ENCODE data around the gene FRMD4B.

The FRMD4B gene

DNA sequence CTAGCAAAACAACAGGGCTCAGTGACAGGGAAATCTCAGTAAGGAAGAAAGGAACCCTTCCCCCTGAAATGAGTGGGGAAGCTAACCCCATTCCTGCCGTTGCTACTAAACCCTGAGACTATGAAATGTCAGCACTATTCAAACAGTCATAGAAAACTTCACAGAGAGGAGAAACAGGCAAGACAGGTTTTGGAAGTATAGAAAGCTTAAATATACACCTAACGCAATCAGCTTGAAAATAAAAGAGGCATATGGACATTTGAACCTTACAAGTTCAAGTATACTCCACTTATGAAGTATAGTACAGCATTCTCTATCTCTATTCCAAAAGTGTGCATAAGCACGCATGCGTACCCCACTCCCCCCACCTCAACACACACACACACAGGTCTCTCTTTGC is 17.6 kb upstream of the FRMD4B start:
- no peak for DNase-seq

DNA sequence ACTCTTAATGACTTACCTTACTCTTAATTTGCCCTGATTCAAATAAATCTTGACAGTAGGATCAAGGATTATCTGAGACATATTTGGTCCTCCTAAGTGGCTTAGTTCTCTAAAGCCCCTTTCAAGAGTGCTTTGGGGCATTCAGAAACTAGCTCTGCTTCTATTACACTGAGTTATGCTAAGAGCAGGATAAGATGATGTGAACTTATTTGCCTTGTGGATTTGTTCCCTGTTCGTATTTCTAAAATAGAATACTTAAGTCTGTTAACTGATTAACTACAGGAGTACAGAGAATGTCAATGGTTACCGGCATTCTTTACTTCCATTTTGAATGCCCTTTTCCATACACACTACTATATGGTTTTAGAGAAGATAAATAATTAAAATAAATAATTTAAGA is 14.8 kb upstream of the FRMD4B start:
- DNase-seq = peak; percentile 97

DNA sequence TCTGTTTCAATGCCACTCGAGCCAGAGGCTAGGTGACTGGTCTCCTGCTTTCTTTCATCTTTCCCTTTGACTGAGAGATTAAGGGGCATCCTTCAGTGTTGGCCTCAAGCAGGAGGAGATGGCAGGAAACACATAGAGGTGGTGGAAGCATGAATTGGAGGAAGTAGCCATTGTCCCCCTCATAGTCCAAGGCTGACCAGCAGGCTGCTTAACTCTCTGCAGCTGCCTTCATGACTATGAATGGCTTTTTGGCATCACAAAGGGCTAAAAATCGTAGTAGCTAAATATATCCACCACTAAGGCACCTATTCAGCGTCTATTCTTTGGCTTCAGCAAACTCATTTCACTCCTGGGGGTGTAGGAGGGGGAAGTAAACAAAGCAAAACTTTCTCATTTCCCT is 7.0 kb upstream of the FRMD4B start:
- DNase-seq = no peak

DNA sequence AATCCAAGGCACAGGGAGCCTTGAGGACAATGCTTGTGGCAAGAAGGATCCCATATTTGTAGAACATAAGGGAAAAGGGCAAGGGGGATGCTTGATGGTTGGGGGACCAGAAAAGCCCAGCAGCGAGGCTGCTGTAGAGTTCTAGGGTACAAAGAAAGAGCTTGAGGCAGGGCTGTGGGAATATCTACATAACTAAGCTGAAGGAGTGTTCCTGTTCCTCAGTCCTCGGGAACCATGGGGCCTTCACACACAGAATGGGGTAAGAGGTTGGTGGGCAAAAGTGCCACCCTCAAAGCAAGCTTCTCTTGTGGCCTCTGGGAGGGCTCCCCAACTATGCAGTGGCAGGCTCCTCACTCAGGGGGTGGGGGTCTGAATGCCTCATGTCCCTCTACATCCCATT is 6.5 kb upstream of the FRMD4B start:
- no peak for DNase-seq

DNA sequence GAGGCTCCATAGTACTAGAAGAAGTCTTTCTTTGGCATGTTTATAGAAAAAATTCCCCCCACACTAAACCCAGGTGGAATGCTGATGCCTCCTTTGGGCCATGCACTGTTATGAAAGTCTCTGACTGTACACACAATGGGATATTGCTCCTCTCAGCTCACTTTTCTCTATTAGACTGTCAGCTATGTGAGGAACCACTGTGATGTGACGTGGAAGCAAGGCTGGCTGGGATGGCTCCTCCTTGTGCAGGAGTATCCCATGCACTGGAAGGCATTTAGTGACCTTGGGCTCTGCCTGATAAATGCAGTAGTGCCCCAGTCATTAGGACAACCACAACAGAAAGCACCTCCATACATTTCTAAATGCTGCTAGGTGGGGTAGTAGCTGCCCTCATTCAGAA is 5.7 kb upstream of the FRMD4B start:
- DNase-seq = no peak

DNA sequence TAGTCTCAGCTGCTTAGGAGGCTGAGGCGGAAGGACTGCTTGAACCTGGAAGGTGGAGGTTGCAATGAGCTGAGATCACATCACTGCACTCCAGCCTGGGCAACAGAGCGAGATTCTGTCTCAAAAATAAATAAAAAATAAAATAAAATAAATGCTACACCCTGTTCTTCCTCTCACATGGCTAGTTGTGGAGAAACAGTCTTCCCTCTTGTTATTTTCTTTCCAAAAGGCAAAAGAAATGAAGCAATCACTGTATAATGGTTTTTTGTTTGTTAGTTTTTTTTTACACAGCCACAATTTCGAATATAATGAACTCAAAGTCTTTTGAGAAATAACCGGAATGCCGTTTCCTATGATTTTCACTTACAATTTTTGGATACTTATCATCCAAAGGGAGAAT is 4.9 kb upstream of the FRMD4B start:
- no peak for DNase-seq

DNA sequence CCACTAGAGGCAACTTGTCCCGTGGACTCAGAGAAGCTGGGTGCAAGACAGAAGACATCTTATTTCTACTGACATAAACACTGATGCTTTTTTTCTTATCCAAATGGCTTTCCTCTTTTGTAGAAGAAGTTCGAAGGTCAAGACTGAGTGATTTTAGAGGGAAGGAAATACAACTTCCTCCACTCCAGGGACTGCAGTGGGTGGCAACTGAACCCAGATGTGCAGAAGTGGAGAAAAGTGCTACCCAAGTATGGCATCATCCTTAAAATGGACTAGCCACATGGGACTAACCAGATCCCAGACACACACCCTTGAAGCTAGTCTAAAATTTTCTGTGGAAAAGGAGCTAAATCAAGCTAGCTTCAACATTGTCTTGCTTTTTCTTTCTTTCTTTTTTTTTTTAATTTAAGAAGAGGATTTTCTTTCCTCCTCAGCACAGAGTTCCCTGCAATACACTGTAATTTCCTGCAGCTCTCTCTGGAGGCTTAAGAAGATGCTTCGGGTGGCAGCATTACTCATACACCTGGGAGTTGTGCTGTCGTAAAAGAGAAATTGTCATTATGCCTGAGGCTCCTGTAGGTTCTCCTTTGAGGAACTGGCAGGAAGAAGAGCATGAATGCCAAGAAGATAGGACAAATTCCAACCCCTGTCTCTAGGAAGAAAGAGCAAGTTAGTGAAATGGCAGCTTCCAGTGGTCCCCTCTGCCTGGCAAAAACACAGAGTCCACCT is 3.8 kb upstream of the FRMD4B start:
- no peak for DNase-seq

DNA sequence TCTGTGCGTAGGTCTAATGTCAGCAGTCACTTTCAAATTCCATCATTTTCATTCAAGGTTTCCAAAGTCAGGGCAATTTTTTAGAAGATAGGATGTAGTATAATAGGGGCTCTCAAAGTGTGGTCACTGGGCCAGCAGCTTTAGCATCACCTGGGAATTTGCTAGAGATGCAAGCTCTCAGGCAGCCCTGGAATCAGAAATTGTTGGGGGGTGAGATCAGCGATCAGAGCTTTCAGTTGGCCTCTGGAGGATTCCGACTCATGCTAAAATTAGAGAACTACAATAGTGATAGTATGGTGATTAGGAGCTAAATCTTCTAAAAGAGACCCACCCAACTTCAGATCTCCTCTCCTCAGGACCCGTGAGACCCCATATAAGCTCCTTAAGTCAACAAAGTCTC is 2.4 kb upstream of the FRMD4B start:
- DNase-seq = no peak

DNA sequence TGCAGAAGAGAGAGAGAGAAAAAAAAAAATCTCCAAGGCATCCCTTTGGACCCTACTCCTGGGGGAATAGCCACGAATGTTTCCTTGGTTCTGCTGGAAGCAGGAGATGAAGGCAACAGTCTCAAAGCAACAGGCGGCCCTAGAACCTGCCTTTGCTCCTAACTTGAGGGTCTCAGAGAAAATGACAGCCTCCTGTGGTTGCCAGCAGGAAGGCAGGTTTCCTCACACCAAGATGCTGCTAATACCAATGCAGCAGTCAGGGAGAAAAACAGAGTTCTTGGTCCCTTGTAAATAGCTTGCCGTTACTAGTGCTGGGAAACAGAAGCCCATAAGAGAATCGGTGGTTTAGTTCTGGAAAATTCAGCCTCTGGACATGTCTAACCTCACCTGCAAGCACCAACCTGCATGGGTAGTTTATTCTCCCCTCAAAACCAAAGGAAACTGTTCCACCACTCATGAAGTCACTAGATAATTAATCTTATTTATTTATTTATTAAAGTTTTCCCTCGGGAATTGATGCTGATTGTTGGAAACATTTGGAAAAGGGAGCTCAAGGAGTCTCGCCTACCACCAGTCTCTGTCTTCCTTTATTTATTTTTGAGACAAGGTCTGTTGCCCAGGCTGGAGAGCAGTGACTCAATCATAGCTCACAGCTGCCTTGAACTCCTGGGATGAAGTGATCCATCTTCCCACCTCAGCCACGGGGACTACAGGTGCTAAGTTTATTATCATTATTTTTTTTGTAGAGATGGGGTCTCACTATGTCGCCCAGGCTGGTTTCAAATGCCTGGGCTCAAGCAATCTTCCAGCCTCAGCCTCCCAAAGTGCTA is 883 bp upstream of the FRMD4B start:
- DNase-seq = peak; percentile 39

DNA sequence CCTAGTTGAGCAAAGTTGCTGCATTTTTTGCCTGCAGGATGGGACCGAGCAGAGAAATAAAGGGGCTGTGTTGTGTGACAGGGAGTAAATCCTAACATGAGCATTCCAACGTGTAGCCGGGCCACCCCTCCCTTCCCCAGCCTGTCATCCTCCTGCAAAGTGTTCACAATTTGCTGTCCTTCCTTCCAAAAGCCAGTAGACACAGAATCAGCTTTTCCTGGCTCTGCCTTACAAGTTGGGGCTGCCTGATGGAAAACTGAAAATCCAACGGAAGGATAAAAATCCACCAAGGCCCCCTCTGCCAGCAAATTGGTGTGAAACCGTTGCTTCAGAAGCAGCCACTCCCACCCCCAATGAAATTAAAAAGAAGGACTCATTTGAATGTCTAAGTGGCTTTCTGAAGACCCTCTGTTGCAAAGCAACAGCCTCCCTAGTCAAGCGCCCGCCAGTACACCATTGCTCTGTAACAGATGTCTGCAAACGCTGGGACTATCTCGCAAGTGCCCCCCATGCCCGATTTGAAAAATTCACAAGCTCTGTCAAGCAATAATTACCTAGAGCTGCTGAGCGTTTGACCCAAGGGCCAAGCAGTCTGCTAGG is 665 bp downstream of the FRMD4B start:
- peak; percentile 58 for DNase-seq

DNA sequence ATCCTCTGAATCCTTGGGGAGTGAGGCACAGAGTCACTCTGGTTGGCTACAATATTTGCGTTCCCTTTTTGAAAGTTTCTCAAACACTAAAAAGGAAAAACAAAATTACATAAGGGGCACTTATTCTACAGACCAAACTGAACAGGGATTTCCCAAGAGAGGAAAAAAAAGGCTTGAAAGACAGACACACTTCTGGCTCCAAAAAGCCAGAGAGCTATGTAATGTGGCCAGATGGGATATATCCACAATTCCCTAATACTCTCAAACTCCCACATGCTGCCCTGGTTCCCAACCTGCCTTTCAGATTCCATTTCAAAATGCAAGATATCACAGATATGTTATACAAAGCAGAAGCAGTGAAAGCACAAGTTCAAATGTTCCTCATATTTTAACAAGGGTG is 1.6 kb downstream of the FRMD4B start:
- DNase-seq = peak; percentile 50

DNA sequence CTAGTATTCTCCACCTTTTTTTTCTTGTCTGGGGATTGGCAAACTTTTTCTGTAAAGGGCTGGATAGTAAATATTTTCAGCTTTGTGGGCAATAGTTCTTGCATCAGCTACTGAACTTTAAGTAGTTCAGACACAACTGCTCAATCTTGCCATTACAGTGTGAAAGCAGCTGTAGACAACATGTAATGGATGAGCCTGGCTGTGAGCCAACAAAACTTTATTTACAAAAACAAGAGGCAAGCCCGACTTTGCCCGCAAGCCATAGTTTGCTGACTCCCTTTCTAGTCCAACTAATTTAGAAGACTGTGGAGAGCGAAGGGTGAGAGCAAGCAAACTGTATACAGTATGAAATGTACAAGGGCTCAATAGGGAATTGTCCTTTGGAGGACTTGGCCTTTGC is 6.2 kb downstream of the FRMD4B start:
- no peak for DNase-seq

DNA sequence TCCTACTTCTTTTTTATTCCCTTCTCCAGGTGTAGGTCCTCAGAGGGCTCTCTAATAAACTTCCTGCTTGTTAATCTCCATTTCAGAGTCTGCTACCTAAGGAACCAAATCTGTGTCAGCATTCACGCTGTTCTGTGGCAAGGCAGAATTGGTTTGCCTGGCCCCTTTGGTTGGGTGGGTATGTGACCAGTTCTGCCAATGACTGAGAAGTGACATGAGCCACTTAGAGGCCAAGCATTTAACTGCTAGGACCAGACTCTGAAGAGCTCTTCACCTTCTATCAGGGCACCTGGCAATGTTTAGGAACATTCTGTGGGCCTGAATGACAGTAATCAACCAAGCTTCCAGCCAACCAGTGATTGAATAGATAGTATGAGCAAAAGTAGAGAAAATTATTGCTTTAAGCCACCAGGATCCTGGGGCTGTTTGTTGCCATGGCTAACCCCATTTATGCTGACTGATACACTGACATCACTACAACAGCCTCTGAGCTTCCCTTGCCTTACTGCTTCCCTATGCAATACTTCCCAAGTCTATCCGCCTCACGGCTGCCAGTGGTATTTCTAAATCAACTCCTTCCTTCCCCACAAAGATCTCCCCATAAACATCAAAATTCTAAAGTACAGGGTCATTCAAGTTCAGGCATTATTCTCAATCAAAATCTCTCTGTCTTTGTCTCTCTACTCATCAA is 7.6 kb downstream of the FRMD4B start:
- DNase-seq = no peak

DNA sequence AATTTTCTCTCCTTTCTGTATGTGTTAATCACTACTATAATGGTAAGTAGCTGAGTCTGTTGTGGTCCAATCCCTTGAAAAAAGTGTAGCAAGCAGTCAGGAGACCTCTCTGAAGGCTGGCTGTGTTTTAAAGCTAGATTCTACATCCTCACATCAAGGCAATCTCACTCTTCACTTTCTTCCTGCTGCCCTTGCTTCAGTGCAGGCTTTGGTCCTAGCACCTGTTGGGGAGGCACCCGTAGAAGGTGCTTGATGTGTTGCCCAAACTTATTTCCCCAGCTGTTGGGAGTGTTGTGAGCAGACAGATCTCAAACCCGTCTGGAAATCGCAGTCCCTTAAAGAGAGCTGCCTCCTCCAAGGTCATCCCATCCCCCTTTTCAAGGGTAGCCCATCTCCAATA is 8.6 kb downstream of the FRMD4B start:
- DNase-seq = no peak

DNA sequence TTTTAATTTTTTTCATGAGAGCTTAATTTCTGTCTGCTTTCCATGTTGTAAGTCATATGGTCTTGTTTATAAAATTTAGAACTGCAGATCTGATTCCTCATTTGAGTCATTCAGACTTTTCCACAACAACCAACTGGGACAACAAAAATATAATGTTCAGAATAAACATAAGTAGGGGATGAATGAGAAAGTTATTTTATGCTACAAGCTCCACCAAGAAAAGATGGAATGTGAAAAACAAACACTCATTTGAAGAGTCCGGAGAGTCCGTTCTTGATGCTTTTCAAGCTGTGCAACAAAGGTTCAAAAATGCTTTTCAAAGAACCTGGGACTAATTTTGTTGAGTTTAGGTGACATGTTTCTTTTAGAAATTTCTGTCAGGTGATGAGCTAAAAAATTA is 9.2 kb downstream of the FRMD4B start:
- no peak for DNase-seq

DNA sequence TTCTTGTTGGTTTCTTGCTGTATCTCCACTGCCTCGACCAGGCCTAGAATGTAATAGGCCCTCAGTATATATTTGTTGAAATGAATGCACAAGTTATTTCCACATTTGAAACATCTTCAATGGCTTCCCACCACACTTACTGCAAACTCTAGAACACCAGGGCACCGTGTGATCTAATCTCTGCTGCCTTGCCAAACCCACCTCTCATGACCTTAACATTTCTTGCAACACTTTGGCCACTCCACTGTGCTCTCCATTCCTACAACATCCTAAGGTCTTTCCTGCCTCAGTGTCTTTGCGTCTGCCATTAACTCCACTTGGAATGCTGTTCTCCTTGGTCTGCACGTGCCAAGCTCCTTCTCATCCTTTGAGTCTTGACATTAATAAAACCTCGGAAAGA is 14.1 kb downstream of the FRMD4B start:
- DNase-seq = no peak

DNA sequence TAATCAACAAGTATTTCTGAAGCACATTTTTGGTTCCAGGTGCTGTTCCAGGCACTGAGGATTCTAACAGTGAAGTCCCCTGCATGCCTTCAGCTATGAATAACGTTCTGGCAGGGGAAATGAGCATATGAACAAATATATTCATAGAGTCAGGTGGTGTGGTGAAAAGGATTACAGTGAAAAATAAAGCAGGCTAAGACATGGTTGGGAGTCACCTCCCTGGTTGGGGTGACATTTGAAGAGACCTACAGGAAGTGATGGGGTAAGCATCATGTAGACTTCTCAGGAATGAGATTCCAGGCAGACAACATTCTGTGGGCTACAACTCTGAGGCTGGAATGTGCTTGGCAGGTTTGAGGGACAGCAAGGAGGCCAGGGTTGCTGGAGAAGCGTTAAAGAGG is 15.0 kb downstream of the FRMD4B start:
- no peak for DNase-seq

DNA sequence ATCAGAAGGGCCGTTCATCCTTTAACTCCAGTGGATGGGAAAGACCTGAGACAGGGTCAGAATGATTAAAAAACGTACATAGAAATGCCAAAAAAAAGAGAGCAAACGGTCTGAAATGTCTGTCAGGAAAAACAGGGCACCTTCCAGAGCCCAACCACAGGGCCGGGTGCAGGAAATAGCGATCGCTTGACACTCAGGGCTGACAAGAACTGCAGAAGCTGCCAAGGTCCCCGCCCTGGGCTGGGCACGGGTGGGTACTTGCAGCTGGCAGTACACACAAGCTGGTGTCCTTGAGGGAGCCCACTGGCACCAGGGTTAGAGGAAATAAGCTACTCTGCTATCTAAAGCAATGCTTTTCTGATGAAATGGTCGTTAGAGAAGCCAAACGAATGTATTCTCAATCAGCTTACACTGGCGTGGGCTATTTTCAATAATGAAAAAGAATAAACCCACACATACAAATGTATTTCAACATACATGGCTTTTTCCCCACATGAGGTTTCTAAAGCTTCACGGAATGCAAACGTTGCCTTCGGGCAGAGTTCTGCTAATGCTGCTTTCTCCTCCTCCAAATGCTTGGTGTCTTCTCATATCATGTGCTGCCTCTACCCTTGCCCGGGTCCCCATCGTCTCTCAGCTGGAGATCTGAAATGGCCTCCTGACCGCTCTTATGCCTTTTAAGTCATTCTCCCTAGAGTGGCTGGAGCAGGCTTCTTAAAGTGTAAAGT is 15.6 kb downstream of the FRMD4B start:
- DNase-seq = no peak

DNA sequence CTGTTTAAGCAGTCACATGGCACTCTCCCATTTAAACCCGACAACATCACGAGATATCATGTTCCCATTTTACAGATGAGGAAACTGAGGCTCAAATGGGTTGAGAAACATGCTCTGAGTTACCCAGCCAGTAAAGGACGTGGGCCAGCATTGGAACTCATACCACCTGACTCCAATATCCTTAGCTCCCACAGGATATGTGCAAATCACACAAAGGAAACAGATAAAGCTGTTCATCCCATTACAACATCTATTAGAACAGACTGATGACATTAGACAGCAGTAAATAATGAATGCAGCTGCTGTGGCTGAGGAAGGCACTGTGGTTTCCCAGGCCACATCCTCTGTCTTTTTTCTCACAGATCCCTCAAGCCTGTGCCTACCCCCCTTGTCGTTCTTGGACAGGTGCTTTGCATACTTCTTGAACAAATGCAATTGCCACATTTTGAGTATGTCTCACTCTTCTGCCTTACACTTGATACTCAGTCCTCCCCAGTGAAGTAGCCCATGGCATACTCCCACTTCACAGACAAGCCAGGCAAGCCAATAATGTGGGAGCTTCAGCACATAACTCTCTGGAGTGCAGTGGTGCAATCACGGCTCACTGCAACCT is 17.7 kb downstream of the FRMD4B start:
- DNase-seq = peak; percentile 67

DNA sequence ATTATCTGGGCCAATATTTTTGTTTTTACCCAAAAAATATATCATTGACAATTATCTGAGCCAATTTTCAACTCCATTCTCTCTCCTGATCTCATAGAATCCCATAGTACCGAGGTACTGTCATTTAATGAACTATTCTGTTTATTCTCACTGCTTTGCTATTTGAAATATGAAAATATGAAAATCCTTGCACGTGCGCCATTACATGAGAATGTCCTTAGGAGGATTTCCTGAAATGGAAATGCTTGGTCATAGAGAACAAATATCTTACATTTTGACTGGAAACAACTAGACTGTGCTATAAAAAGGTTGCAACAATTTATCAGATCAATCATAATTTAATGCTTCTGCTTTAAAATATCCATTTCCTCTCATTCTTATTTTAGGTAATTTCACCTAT is 18.3 kb downstream of the FRMD4B start:
- DNase-seq = no peak

DNA sequence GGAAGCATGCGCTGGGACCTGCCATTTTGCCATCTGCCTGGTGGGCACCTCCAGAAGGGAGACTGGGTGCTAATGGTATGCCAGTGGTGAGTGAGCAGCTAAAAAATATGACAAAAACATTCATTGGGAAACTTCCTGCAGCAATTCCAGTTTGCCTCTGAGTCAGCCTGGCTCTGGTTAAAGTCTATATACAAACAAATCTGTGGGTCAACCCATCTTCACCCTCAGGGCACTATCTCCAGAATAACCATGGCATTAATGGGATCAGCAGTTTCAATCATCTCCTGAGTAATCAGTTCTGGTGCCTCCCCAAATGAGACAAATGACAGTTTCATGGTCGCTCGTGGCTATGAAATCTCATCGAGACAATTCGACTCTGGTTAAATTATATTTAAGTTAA is 21.5 kb downstream of the FRMD4B start:
- DNase-seq = no peak

DNA sequence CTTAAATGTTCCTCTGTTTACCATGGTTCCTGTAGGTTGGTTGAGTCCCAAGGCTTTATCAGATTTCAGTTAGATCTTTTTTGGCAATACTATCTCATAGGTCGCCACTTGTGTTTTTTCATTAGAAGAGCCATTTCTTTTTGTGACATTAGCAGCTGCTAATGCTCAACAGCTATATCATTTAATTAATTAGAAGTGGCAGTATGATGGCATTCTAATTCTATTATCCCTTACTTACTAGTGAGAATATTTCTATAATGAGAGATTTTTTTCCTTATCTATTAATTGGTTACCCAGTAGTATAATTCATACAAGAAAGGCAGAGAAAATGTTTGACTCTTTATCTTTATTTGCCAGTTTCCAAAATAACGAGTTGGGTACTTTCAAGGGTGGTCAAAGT is 25.2 kb downstream of the FRMD4B start:
- no peak for DNase-seq
